Natural killer cell (primary cell): ENCODE measurements around the gene SAPCD2. TPM values are rescaled to one million over a fixed set of nuclear protein-coding genes. Genes with fewer than 3 reads are reported as not detected.
A peak's percentile ranks its signal among the peaks of the same experiment; 100 is the strongest.

Source experiments
- ATAC-seq, 3 donors: fragments of 150-1000 bp in 2 of 3; fragments of 200-7000 bp in 1 of 3; cut with Tn5 transposase; 1 replicate in 1 of 3; 2 replicates in 2 of 3; pipeline ENCODE4 v1.10.0; 2021; ENCODE audit warnings: mild to moderate bottlenecking in 2 of 3, moderate library complexity in 2 of 3
- DNase-seq, 2 donors: peaks; one replicate each; pipeline versions ENCODE4 v3.0.0 to v3.0.0-alpha.2; 2013 to 2021; ENCODE audit warnings: mixed read lengths in 1 of 2
- H3K27ac ChIP-seq: one replicate; pipeline ENCODE4 v1.5.1; 2013; ENCODE audit warnings: mild to moderate bottlenecking, low read length
- H3K27me3 ChIP-seq: one replicate; pipeline ENCODE4 v1.6.1; 2013; ENCODE audit warnings: low read length; ENCODE audit not compliant: control insufficient read depth, insufficient read depth
- H3K36me3 ChIP-seq: one replicate; pipeline ENCODE4 v1.6.1; 2013; ENCODE audit warnings: low read length; ENCODE audit not compliant: control insufficient read depth, insufficient read depth
- H3K4me1 ChIP-seq: one replicate; pipeline ENCODE4 v1.6.1; 2013; ENCODE audit warnings: low read length; ENCODE audit not compliant: control insufficient read depth, insufficient read depth
- H3K4me3 ChIP-seq: one replicate; pipeline ENCODE4 v1.5.1; 2013; ENCODE audit warnings: low read length
- H3K9me3 ChIP-seq: one replicate; pipeline ENCODE4 v1.6.1; 2013; ENCODE audit warnings: low read length; ENCODE audit not compliant: control insufficient read depth, insufficient read depth
- H3K27ac Mint-ChIP-seq, 2 donors: one replicate each; pipeline ENCODE4 v1.8.0; 2022; ENCODE audit warnings: mild to moderate bottlenecking in 2 of 2, mixed read lengths in 2 of 2, moderate library complexity in 1 of 2
- H3K27me3 Mint-ChIP-seq, 2 donors: one replicate each; pipeline ENCODE4 v1.8.0; 2022; ENCODE audit warnings: low read depth in 2 of 2, mixed read lengths in 2 of 2
- H3K36me3 Mint-ChIP-seq: one replicate; pipeline ENCODE4 v1.8.0; 2022; ENCODE audit warnings: mixed read lengths
- H3K4me1 Mint-ChIP-seq, 2 donors: one replicate each; pipeline ENCODE4 v1.8.0; 2022; ENCODE audit warnings: mixed read lengths in 2 of 2
- H3K4me3 Mint-ChIP-seq: one replicate; pipeline ENCODE4 v1.8.0; 2022; ENCODE audit warnings: mild to moderate bottlenecking, moderate library complexity, mixed read lengths
- H3K9me3 Mint-ChIP-seq, 2 donors: one replicate each; pipeline ENCODE4 v1.8.0; 2022; ENCODE audit warnings: mixed read lengths in 2 of 2
- CTCF ChIP-seq: fragments of 200-600 bp; IDR thresholded peaks from one replicate; pipeline ENCODE4 v1.8.0; 2022; ENCODE audit warnings: antibody characterized with exemption
- WGBS: methylation state at CpG from one replicate; pipeline ENCODE4 v1.1.7; 2013; ENCODE audit warnings: missing lambda C conversion rate; ENCODE audit not compliant: insufficient coverage; 5-methylcytosine and 5-hydroxymethylcytosine counted together
- intact Hi-C: fragments of 100-400 bp; cut with micrococcal nuclease; formaldehyde crosslinking; loops from one replicate; pipeline ENCODE4 v1.14.2; 2022
- total RNA-seq, 4 donors: library from RNA; stranded (reverse); fragments of 120-200 nt in 1 of 4; gene quantifications; one replicate each; pipeline versions ENCODE4 v1.2.3 to v1.2.4, GENCODE V29; 2013 to 2022

The SAPCD2 gene
- total RNA-seq, 3 donors from 2014 or later (not counting 1 experiment from before 2014, with no cell fraction given): 0.59 to 2.6 (median 1.0) TPM

GRCh38 chr9:137111788-137112563, 41.6 kb upstream of the SAPCD2 start:
- Histone ChIP-seq H3K4me3 (no peak overlapping the region), H3K4me1 (peaks cover 18% of the 10 kb centered on the region), H3K9me3 (no peaks in the 10 kb centered on the region), H3K36me3 (peaks cover 41% of the 10 kb centered on the region), H3K27me3 (no peaks in the 10 kb centered on the region), H3K27ac (no peak overlapping the region)
- 92% methylated on average over 35 of the region's 35 CpGs for WGBS
- H3K4me1 Mint-ChIP-seq: no peaks in the 10 kb centered on the region
- H3K36me3 Mint-ChIP-seq: no peaks in the 10 kb centered on the region
- TF ChIP-seq CTCF: no peak
- DNase-seq: no peak
- H3K27ac Mint-ChIP-seq: no peak overlapping the region
- intact Hi-C loops: no loop called here
- ATAC-seq: no peak
- no peaks in the 10 kb centered on the region for H3K27me3 Mint-ChIP-seq
- peak overlapping the region; percentile 35 for H3K4me3 Mint-ChIP-seq
- H3K9me3 Mint-ChIP-seq: no peaks in the 10 kb centered on the region

- DNase-seq (no peak), ATAC-seq (no peak)
- TF ChIP-seq CTCF: no peak
- no peak overlapping the region for H3K27ac ChIP-seq
- no peak overlapping the region for H3K4me3 ChIP-seq
- H3K27me3 ChIP-seq: no peaks in the 10 kb centered on the region
- intact Hi-C loops: no loop called here
- H3K9me3 Mint-ChIP-seq: no peaks in the 10 kb centered on the region
- peaks cover 49% of the 10 kb centered on the region for H3K36me3 ChIP-seq
- H3K27me3 Mint-ChIP-seq: no peaks in the 10 kb centered on the region
- peaks cover 18% of the 10 kb centered on the region for H3K4me1 ChIP-seq
- 90% methylated on average over 28 of the region's 28 CpGs for WGBS
- H3K9me3 ChIP-seq: no peaks in the 10 kb centered on the region
- no peak overlapping the region for H3K27ac Mint-ChIP-seq
- H3K36me3 Mint-ChIP-seq: no peaks in the 10 kb centered on the region
- no peaks in the 10 kb centered on the region for H3K4me1 Mint-ChIP-seq
- H3K4me3 Mint-ChIP-seq: peak overlapping the region; percentile 64
Observed at GRCh38 chr9:137110911-137111787, 40.8 kb upstream of the SAPCD2 start.

GRCh38 chr9:137110147-137110910, 40.0 kb upstream of the SAPCD2 start:
- intact Hi-C loops: no loop called here
- Mint-ChIP-seq H3K36me3 (no peaks in the 10 kb centered on the region), H3K4me1 (no peaks in the 10 kb centered on the region), H3K27ac (no peak overlapping the region), H3K27me3 (no peaks in the 10 kb centered on the region), H3K4me3 (peak overlapping the region; percentile 64), H3K9me3 (no peaks in the 10 kb centered on the region)
- Histone ChIP-seq H3K36me3 (peaks cover 56% of the 10 kb centered on the region), H3K27ac (no peak overlapping the region), H3K9me3 (no peaks in the 10 kb centered on the region), H3K4me1 (peaks cover 17% of the 10 kb centered on the region), H3K4me3 (no peak overlapping the region), H3K27me3 (no peaks in the 10 kb centered on the region)
- DNase-seq: no peak
- TF ChIP-seq CTCF: no peak
- 93% methylated on average over 38 of the region's 38 CpGs for WGBS
- no peak for ATAC-seq
